Measurements from ENCODE around the gene DET1. TPM values are rescaled to one million over a fixed set of nuclear protein-coding genes. Genes with fewer than 3 reads are reported as not detected.
A peak's percentile ranks its signal among the peaks of the same experiment; 100 is the strongest.
"Not testable (repeated sequence)": the region's sequence is repeated elsewhere in the genome, so short reads cannot be mapped to it uniquely, and the experiment has no call there.

DET1 gene
- total RNA-seq, 2 donors from 2014 or later: 4.4 to 4.8 TPM

DNA sequence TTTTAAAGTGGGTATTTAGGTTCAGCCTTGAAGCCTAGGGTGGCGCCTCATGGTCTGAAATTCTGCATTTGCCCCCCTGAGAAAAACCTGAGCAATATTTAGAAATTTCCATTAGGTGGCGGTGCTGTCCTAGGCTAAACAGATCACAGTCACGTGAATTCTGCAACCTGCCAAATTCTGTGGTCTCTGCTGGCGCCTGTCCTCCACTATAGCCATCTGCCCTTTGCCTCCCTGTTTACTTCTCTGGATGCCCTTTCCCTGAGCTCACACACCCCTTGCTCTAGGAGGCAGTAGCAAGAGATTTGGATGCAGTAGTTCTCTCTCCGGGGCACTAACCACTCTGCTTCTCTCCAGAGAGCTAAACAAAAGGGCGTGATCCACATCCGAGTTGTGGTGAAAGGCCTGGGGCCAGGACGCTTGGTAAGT lies 69.8 kb downstream of the DET1 start:
- Mint-ChIP-seq H3K4me3 (no peak overlapping the region), H3K27ac (peak overlapping the region; percentile 75), H3K9me3 (no peaks in the 10 kb centered on the region), H3K36me3 (ENCODE audit: low read depth) (peaks cover 41% of the 10 kb centered on the region), H3K4me1 (peaks cover 28% of the 10 kb centered on the region), H3K27me3 (ENCODE audit: insufficient read depth) (peaks cover 7% of the 10 kb centered on the region)
- no peaks in the 10 kb centered on the region for H3K9me3 ChIP-seq (ENCODE audit: control insufficient read depth, low read length)
- peak; percentile 83 for DNase-seq
- H3K36me3 ChIP-seq (ENCODE audit: control insufficient read depth, insufficient read depth, low read length): peaks cover 44% of the 10 kb centered on the region
- TF ChIP-seq, protein P1, sequence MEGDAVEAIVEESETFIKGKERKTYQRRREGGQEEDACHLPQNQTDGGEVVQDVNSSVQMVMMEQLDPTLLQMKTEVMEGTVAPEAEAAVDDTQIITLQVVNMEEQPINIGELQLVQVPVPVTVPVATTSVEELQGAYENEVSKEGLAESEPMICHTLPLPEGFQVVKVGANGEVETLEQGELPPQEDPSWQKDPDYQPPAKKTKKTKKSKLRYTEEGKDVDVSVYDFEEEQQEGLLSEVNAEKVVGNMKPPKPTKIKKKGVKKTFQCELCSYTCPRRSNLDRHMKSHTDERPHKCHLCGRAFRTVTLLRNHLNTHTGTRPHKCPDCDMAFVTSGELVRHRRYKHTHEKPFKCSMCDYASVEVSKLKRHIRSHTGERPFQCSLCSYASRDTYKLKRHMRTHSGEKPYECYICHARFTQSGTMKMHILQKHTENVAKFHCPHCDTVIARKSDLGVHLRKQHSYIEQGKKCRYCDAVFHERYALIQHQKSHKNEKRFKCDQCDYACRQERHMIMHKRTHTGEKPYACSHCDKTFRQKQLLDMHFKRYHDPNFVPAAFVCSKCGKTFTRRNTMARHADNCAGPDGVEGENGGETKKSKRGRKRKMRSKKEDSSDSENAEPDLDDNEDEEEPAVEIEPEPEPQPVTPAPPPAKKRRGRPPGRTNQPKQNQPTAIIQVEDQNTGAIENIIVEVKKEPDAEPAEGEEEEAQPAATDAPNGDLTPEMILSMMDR (conservative IDR thresholded peaks at IDR 0.05): peak; percentile 88
- no peak overlapping the region for H3K27ac ChIP-seq (ENCODE audit: low read depth, low read length)
- peaks cover 18% of the 10 kb centered on the region for H3K4me1 ChIP-seq (ENCODE audit: control insufficient read depth, insufficient read depth, low read length)
- H3K27me3 ChIP-seq (ENCODE audit: control insufficient read depth, insufficient read depth, low read length, poor library complexity, severe bottlenecking): no peaks in the 10 kb centered on the region
- 59 to 65% methylated on average over 6 to 8 of the region's 8 CpGs for WGBS, 2 experiments (ENCODE audit: insufficient coverage in 1 of 2, insufficient read length in 1 of 2)
- H3K9ac ChIP-seq (ENCODE audit: extremely low read depth, low read length, poor library complexity, severe bottlenecking): no peak overlapping the region
- H3K4me3 ChIP-seq (ENCODE audit: low read length): no peak overlapping the region

DNA sequence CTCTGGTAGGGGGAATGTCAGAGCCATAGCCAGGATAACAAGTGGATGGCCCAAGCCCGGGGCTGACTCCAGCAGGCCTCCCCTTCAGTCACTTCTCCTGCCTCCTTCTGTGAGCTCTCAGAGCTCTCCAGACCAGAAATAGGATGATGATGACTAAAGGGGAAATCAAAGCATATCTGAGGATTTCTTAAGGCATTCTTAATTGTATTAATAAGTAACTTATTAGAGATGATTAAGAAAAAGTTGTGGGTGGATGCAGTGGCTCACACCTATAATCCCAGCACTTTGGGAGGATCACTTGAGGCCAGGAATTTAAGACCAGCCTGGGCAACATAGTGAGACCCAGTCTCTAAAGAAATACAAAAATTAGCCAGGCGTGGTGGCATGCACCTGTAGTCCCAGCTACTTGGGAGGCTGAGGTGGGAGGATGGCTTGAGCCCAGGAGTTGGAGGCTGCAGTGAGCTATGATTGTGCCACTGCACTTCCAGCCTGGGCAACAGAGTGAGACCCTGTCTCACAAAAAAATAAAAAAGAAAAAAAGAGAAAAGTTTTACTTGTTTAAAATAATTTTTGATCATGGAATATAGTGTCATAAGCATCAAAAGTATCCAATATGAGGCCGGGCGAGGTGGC lies 72.7 kb downstream of the DET1 start:
- H3K4me3 Mint-ChIP-seq; H3K27me3 Mint-ChIP-seq (ENCODE audit: insufficient read depth); H3K27me3 ChIP-seq (ENCODE audit: control insufficient read depth, insufficient read depth, low read length, poor library complexity, severe bottlenecking); H3K9me3 Mint-ChIP-seq; DNase-seq; H3K9ac ChIP-seq (ENCODE audit: extremely low read depth, low read length, poor library complexity, severe bottlenecking); H3K27ac Mint-ChIP-seq; H3K27ac ChIP-seq (ENCODE audit: low read depth, low read length); H3K4me1 ChIP-seq (ENCODE audit: control insufficient read depth, insufficient read depth, low read length); H3K4me3 ChIP-seq (ENCODE audit: low read length); H3K9me3 ChIP-seq (ENCODE audit: control insufficient read depth, low read length): not testable (repeated sequence)
- WGBS, 2 experiments (ENCODE audit: insufficient coverage in 1 of 2, insufficient read length in 1 of 2): 87 to 94% methylated on average over 3 to 4 of the region's 4 CpGs
- Mint-ChIP-seq H3K36me3 (ENCODE audit: low read depth) (peaks cover 38% of the 10 kb centered on the region), H3K4me1 (peaks cover 14% of the 10 kb centered on the region)
- peaks cover 50% of the 10 kb centered on the region for H3K36me3 ChIP-seq (ENCODE audit: control insufficient read depth, insufficient read depth, low read length)

DNA sequence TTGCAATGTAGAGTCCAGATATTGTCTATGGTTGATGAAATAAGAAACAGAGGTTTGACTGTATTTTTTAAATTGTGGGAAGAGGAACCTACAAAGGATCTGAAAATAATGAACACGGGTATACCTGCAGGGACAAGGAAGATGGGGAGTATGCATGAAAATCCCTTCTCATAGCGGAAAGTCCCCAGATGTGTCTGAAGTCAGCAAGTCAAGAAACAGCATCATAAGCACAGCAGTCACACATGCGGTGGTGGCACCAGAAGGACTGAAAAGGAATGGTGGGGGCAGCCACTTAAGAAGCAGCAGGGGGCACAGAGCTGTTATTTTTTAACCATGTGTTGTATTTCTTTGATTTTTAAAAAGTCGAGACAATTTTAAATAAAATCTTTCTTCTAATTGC lies 74.3 kb downstream of the DET1 start:
- H3K9ac ChIP-seq (ENCODE audit: extremely low read depth, low read length, poor library complexity, severe bottlenecking): no peak overlapping the region
- H3K4me3 ChIP-seq (ENCODE audit: low read length): no peak overlapping the region
- 87 to 92% methylated on average over 3 of the region's 4 CpGs for WGBS, 2 experiments (ENCODE audit: insufficient coverage in 1 of 2, insufficient read length in 1 of 2)
- peaks cover 5% of the 10 kb centered on the region for H3K4me1 ChIP-seq (ENCODE audit: control insufficient read depth, insufficient read depth, low read length)
- Mint-ChIP-seq H3K27me3 (ENCODE audit: insufficient read depth) (no peaks in the 10 kb centered on the region), H3K27ac (no peak overlapping the region), H3K9me3 (no peaks in the 10 kb centered on the region), H3K36me3 (ENCODE audit: low read depth) (peaks cover 26% of the 10 kb centered on the region), H3K4me1 (peaks cover 13% of the 10 kb centered on the region), H3K4me3 (no peak overlapping the region)
- peaks cover 41% of the 10 kb centered on the region for H3K36me3 ChIP-seq (ENCODE audit: control insufficient read depth, insufficient read depth, low read length)
- H3K9me3 ChIP-seq (ENCODE audit: control insufficient read depth, low read length): no peaks in the 10 kb centered on the region
- no peaks in the 10 kb centered on the region for H3K27me3 ChIP-seq (ENCODE audit: control insufficient read depth, insufficient read depth, low read length, poor library complexity, severe bottlenecking)
- TF ChIP-seq, protein P1 (conservative IDR thresholded peaks at IDR 0.05): no peak
- no peak for DNase-seq
- no peak overlapping the region for H3K27ac ChIP-seq (ENCODE audit: low read depth, low read length)
